GM19238 (cell line): ENCODE results near the gene ANXA10.
"Not testable (repeated sequence)": the region's sequence is repeated elsewhere in the genome, so short reads cannot be mapped to it uniquely, and the experiment has no call there.

Source experiments
- DNase-seq: peaks from one replicate; pipeline ENCODE4 v3.0.0; 2011; ENCODE audit warnings: low spot score; ENCODE audit not compliant: insufficient read length

ANXA10 gene

GRCh38 chr4:168118116-168118655 is 25.8 kb downstream of the ANXA10 start:
- DNase-seq: no peak

DNA sequence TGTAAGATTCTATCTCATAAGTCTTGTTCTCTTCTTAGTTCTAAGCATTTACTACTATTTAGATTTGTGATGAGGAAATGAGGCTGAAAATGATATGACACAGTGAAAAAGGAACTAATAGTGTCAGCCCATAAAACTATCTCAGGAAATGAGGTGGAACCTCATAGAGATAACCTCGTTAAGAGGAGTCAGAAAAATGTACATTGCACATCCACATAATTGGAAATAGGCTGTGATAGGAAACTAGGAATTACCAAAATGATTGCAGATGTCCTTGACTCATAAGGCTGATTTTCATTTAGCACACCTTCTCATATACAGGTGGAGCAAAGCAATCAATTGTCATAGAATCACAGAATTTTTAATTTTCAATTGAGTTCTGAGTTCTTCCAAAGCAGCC is 26.8 kb downstream of the ANXA10 start:
- no peak for DNase-seq

GRCh38 chr4:168119890-168120289 is 27.6 kb downstream of the ANXA10 start:
- DNase-seq: no peak

DNA sequence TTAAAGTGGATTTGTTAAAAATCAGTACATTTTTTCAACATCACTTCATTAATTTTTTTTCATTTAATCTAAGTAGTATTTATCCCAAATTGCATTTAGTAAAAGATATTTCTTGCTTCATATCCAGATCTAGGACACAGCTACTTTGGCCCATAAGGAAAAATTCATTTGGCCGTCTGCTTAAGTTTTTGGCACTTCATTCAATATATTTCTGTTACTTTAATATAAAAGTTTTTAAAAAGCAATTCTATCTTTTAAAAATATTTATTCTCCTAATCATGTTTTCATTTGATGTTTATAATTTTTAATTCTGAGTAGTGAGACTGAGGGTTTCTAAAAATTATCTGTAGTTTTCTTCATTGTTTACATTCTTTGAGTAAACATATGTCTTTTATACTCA is 28.5 kb downstream of the ANXA10 start:
- DNase-seq: no peak

DNA sequence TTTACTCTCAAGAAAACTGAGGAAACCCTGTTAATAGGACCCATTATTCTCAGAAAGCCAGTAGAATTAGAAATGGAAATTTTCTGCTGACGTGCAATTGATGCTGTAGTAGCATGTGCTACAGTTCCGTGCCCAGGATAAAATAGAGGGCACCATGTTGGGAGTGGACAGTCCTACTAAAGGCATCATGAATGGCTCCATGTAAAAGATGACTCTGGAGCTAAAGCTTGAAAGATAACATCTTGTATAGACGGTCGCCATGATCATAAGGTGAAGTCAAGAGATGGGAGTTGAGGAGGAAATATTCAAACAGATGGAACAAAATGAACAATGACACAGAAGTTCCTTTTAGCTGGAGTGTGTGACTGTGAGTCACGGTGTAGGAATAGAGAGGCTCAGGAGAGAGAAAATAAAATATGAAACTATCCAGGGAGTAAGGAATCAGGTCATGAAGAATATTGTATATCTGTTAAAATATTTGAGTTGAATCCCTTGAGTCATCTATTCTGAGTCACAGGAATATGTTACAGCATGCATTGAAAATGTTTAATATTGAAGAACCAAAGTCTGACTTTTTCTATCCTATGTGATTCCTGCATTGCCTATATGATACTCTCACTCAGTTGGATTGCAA is 31.8 kb downstream of the ANXA10 start:
- DNase-seq: no peak

GRCh38 chr4:168126952-168127351 is 34.6 kb downstream of the ANXA10 start:
- DNase-seq: no peak

GRCh38 chr4:168128601-168129000 is 36.3 kb downstream of the ANXA10 start:
- no peak for DNase-seq

GRCh38 chr4:168129046-168129772 is 36.9 kb downstream of the ANXA10 start:
- no peak for DNase-seq

DNA sequence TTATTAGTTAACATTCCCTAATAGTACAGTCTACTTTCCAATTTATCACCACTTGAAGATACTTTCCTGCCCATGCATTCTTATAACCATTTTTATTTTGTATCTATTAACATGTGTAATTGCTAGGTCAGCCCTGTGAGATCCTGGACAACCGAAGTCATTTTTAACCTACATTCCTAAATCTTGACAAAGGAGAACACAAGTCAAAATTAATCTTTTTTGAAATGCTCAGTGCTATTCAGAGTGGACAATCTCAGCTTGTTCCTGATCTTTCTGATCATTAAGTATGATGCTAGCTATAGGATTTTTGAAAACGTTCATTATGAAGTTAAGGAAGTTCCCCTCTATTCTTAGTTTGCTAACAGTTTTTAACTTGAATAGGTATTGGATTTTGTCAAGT is 37.5 kb downstream of the ANXA10 start:
- DNase-seq: no peak

GRCh38 chr4:168131196-168131595 is 38.9 kb downstream of the ANXA10 start:
- DNase-seq: no peak

DNA sequence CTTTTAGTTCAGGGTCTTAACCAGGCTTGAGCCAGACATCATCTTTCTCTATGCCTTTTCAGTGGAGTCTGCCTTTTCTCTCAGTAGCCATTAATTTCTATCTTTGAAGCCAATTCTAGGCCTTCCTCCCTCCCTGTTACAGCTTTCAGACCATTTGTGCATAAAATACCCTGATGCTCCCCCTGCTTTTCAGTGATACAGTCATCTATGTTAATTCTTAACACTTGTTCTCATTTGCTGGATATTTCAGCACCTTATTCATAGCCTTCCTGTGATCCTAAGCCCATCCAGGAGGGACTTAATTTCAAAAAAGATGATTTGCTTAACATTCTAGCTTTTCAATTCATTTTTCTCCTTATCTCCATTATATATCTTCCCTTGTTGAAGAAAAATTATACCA is 42.3 kb downstream of the ANXA10 start:
- no peak for DNase-seq

DNA sequence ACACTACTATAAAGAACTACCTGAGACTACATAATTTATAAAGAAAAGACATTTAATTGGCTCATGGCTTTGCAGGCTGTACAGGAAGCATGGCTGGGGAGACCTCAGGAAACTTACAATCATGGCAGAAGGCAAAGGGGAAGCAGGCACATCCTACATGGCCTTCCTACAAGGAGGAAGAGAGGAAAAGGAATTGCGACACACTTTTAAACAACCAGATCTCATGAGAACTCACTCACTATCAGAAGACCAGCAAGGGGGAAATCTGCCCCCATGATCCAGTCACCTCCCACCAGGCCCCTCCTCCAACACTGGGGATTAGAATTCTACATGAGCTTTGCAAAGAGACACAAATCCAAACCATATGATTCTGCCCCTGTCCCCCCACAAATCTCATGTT is 43.5 kb downstream of the ANXA10 start:
- not testable (repeated sequence) for DNase-seq

GRCh38 chr4:168137695-168138094 is 45.4 kb downstream of the ANXA10 start:
- DNase-seq: not testable (repeated sequence)

GRCh38 chr4:168138143-168138542 is 45.8 kb downstream of the ANXA10 start:
- no peak for DNase-seq

DNA sequence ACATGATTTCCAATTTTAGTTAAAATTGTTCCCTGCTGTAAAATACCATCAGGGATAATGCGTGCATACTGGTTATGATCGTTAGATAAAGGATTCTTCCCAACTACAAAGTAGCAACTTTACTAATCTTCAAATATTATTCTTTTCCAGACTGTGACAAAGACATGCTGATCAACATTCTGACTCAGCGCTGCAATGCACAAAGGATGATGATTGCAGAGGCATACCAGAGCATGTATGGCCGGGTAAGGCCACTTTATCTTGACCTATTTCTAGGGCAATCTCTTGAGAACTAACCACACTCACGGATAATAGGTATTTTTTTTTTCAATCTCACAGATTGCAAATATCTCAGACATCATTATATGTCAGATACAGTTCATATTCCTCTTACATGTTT is 47.0 kb downstream of the ANXA10 start:
- no peak for DNase-seq

DNA sequence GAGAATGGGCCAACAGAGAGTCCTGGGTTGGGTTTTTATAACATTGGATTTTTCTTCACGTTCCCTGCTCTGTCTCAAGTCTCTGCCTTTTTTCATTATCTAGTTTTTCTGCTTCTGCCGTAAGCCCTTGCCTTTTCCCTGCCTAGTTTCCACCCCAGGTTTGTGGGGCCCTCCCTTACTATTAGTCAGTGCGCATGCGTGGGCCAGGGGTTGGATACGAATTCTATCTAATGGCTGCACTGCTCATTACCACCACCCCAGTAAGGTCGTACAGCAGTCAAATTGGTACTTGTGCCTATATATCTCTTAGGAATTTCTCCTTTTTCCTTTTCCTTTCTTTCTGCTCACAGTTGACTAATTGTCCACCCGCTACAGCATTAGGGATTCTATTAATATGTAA is 49.4 kb downstream of the ANXA10 start:
- no peak for DNase-seq

DNA sequence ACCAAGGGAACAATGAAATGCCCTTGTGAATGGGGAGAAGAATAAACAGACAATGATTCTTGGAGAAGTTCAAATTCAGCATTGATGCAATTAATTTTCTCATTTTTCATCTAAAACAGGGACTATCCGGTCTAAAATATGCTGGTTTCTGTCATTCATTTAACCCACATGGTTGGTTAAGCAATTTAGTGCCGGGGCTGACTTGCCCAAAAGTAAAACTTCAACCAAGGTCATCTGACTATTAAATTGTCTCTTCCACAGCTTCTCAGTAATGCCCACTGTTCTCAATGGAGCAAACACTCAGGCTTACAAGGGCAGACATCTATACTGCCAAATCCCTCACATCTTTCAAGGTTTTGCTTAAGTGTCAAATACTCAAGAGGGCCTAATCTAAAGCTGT is 51.3 kb downstream of the ANXA10 start:
- no peak for DNase-seq

- DNase-seq: no peak
Observed at GRCh38 chr4:168150420-168151050, 58.2 kb downstream of the ANXA10 start.

DNA sequence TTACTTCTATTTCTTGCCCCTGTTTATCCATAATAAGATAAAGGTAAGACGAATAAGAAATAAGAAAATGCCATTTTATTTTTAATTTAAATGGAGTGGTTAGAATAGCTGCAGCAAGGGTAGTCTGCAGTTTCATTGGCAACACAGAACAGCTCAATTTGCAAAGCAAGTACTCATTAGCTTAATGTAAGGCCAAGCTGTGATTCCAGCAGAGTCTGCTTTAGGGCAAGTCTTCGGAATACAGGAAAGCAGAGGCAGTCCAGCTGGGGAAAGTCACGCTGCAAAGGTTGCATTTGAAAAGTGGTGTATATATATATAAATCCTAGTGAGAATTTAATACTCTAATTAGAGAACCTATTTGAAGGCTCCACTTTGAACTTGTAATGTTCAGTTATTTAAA is 59.0 kb downstream of the ANXA10 start:
- DNase-seq: no peak

DNA sequence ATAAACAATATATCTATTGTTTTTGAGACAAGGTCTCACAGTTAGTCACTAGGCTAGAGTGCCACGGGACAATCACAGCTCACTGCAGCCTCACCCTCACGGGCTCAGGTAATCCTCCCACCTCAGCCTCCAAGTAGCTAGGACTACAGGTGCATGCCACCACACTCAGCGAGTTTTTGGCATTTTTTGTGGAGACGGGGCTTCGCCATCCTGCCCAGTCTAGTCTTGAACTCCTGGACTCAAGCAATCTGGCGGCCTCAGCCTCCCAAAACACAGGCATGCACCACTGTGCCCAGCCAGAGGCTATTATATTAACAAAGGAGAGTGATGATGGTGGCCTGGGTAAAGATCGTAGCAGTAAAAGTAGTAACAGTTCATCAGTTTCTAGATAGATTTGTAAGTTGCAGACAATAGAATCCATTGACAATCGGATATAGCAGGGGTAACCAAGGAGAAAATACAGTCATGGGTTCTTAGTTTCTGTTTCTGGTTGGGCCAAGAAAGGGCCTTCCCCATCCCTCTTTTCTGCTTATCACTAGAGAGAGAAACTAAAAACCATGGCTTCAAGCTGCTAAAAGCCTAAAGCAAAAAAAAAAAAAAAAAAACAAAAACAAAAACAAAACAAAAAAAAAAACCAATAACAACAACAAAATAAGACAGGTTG is 60.6 kb downstream of the ANXA10 start:
- no peak for DNase-seq

DNA sequence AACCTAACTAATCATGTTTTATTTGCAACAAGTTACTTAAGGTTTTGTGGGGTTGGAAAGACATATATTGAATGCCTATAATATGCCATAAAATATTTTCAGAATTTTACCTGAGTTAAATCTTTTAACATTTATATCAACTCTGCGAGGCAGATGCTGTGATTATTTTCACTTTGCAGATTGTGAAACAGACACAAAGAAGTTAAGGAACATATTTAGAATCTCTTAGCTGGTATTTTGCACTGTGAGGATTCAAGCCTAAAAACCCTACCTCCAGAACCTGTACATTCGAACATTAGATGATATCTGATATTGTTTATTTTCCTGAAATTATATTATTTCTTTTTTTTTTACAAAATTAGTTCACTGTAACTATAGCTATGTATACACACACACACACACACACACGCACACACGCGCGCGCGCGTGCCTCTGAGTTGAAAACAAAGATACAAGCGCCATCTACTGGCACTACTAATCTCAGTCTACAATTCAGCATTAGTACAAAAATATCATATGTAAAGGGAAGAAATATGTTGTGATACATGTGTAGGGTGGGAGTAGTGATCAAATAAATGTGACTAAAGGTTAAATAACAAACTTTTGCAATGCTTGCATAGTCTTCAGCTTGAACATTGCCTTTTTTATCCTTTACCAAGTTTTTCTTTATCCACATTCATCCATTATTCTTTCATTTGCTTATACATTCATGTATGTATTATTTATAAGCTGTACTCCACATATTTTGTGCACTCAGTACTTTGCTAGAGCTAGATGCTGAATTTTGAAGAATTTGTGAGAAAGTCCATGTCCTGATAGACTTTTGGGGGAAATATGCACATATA is 61.5 kb downstream of the ANXA10 start:
- DNase-seq: no peak
